Measurements from ENCODE around the gene PSME3IP1.

DNA sequence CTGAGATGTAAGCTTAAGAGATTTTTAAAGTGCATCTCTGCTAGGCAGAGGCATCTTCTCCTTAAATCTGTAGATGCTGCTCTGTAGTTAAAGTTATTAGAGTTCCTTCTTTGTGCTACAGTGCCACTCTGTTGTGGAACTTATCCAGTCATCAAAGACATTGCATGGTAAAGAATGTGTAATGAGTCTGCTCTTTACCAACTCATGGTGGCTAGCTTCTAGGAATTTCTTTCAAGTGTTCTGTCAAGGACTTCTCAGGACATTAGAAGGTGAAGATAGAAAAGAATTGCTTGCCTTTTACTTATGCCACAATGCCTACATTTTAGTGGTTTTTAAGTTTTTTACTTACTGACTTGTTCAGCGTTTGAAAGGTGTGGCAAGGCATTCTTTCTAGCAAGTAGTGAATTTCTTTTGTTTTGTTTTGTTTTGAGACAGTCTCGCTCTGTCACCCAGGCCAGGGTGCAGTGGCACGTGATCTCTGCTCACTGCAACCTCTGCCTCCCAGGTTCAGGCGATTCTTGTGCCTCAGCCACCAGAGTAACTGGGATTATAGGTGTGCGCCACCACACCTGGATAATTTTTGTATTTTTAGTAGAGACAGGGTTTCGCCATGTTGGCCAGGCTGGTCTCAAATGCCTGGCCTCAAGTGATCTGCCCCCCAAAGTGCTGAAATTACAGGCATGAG, 39.0 kb upstream of the PSME3IP1 start:
- TF ChIP-seq, protein P1, sequence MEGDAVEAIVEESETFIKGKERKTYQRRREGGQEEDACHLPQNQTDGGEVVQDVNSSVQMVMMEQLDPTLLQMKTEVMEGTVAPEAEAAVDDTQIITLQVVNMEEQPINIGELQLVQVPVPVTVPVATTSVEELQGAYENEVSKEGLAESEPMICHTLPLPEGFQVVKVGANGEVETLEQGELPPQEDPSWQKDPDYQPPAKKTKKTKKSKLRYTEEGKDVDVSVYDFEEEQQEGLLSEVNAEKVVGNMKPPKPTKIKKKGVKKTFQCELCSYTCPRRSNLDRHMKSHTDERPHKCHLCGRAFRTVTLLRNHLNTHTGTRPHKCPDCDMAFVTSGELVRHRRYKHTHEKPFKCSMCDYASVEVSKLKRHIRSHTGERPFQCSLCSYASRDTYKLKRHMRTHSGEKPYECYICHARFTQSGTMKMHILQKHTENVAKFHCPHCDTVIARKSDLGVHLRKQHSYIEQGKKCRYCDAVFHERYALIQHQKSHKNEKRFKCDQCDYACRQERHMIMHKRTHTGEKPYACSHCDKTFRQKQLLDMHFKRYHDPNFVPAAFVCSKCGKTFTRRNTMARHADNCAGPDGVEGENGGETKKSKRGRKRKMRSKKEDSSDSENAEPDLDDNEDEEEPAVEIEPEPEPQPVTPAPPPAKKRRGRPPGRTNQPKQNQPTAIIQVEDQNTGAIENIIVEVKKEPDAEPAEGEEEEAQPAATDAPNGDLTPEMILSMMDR (IDR thresholded peaks at IDR 0.05), result no peak
- no peak for TF ChIP-seq POLR2A (IDR thresholded peaks at IDR 0.05)
